GM21515 (cell line): Measurements from ENCODE around the gene TAF8.

Experiments used
- ATAC-seq: cut with Tn5 transposase; IDR thresholded peaks from one replicate; pipeline ENCODE4 v1.9.1; 2021; ENCODE audit not compliant: unreplicated experiment

The TAF8 gene

GRCh38 chr6:42049948-42050296, 402 bp upstream of the TAF8 start:
- ATAC-seq, result no peak

- no peak for ATAC-seq
Measured at GRCh38 chr6:42051268-42051653, 937 bp downstream of the TAF8 start.

GRCh38 chr6:42053601-42054000, 3.3 kb downstream of the TAF8 start:
- no peak for ATAC-seq

GRCh38 chr6:42059743-42060142, 9.4 kb downstream of the TAF8 start:
- ATAC-seq, result no peak

- no peak for ATAC-seq
Measured at GRCh38 chr6:42066156-42066675, 15.9 kb downstream of the TAF8 start.

- no peak for ATAC-seq
Measured at GRCh38 chr6:42068173-42068572, 17.8 kb downstream of the TAF8 start.

- ATAC-seq, result no peak
Measured at GRCh38 chr6:42068872-42069522, 18.7 kb downstream of the TAF8 start.

- ATAC-seq, result no peak
Measured at GRCh38 chr6:42071881-42072583, 21.7 kb downstream of the TAF8 start.

- ATAC-seq, result no peak
Measured at GRCh38 chr6:42073287-42073686, 23.0 kb downstream of the TAF8 start.

- no peak for ATAC-seq
Measured at GRCh38 chr6:42075159-42075838, 25.0 kb downstream of the TAF8 start.

GRCh38 chr6:42078386-42078785, 28.1 kb downstream of the TAF8 start:
- no peak for ATAC-seq

- no peak for ATAC-seq
Measured at GRCh38 chr6:42079941-42080464, 29.7 kb downstream of the TAF8 start.

- ATAC-seq, result no peak
Measured at GRCh38 chr6:42083530-42083929, 33.2 kb downstream of the TAF8 start.

- no peak for ATAC-seq
Measured at GRCh38 chr6:42084889-42085288, 34.6 kb downstream of the TAF8 start.

- no peak for ATAC-seq
Measured at GRCh38 chr6:42086046-42087035, 36.0 kb downstream of the TAF8 start.

- ATAC-seq, result no peak
Measured at GRCh38 chr6:42088101-42088591, 37.8 kb downstream of the TAF8 start.

GRCh38 chr6:42090819-42091717, 40.7 kb downstream of the TAF8 start:
- no peak for ATAC-seq

GRCh38 chr6:42091718-42092023, 41.3 kb downstream of the TAF8 start:
- no peak for ATAC-seq

GRCh38 chr6:42093582-42094329, 43.4 kb downstream of the TAF8 start:
- ATAC-seq, result no peak
